Activated T-helper 2 cell treated with anti-CD3 and anti-CD28 coated beads, Interferon-gamma antibody, Interleukin-2, Interleukin-4, amounts not matched to agents 10 μg/mL and 5 μg/mL and 100 μg/mL, durations not matched to agents 14 hours and 24 hours and 36 hours (primary cell): ENCODE data around the gene DUOXA2. TPM values are rescaled to one million over a fixed set of nuclear protein-coding genes. Genes with fewer than 3 reads are reported as not detected.

ENCODE experiments used
- DNase-seq: peaks from one replicate; pipeline ENCODE4 v3.0.0; 2021; ENCODE audit warnings: low spot score
- H3K27ac Mint-ChIP-seq: one replicate; pipeline ENCODE4 v1.8.0; 2021; ENCODE audit warnings: mixed read lengths
- H3K27me3 Mint-ChIP-seq: one replicate; pipeline ENCODE4 v1.8.0; 2021; ENCODE audit warnings: low read depth, mixed read lengths
- H3K36me3 Mint-ChIP-seq: one replicate; pipeline ENCODE4 v1.8.0; 2021; ENCODE audit warnings: low read depth, mixed read lengths
- H3K4me1 Mint-ChIP-seq: one replicate; pipeline ENCODE4 v1.8.0; 2021; ENCODE audit warnings: low read depth, mixed read lengths
- H3K4me3 Mint-ChIP-seq: one replicate; pipeline ENCODE4 v1.8.0; 2021; ENCODE audit warnings: low read depth, mild to moderate bottlenecking, moderate library complexity, mixed read lengths
- H3K9me3 Mint-ChIP-seq: one replicate; pipeline ENCODE4 v1.8.0; 2021; ENCODE audit warnings: mixed read lengths
- intact Hi-C: fragments of 100-400 bp; cut with micrococcal nuclease; formaldehyde crosslinking; loops from one replicate; pipeline ENCODE4 v1.15.1; 2023
- total RNA-seq: library from RNA; stranded (reverse); gene quantifications from 2 replicates; pipeline ENCODE4 v1.2.3, GENCODE V29; 2022

Gene DUOXA2
- total RNA-seq, 1 donor from 2014 or later: not detected

- no peak overlapping the region for H3K27ac Mint-ChIP-seq
- no peaks in the 10 kb centered on the region for H3K9me3 Mint-ChIP-seq
- peaks cover 70% of the 10 kb centered on the region for H3K27me3 Mint-ChIP-seq
- H3K4me3 Mint-ChIP-seq: no peak overlapping the region
- peaks cover 14% of the 10 kb centered on the region for H3K4me1 Mint-ChIP-seq
- H3K36me3 Mint-ChIP-seq: no peaks in the 10 kb centered on the region
- DNase-seq: no peak
- intact Hi-C loops: no loop called here
Measured at GRCh38 chr15:45116006-45116481, 1.9 kb downstream of the DUOXA2 start.

- Mint-ChIP-seq H3K27ac (no peak overlapping the region), H3K9me3 (no peaks in the 10 kb centered on the region), H3K27me3 (peaks cover 70% of the 10 kb centered on the region), H3K4me3 (no peak overlapping the region), H3K4me1 (peaks cover 14% of the 10 kb centered on the region), H3K36me3 (no peaks in the 10 kb centered on the region)
- no peak for DNase-seq
- intact Hi-C loops: no loop called here
Measured at GRCh38 chr15:45116482-45117307, 2.6 kb downstream of the DUOXA2 start.

- DNase-seq: no peak
- no peaks in the 10 kb centered on the region for H3K36me3 Mint-ChIP-seq
- no peak overlapping the region for H3K27ac Mint-ChIP-seq
- H3K27me3 Mint-ChIP-seq: peaks cover 62% of the 10 kb centered on the region
- H3K4me1 Mint-ChIP-seq: peaks cover 9% of the 10 kb centered on the region
- intact Hi-C loops: no loop called here
- H3K4me3 Mint-ChIP-seq: peak overlapping the region; percentile 52
- no peaks in the 10 kb centered on the region for H3K9me3 Mint-ChIP-seq
Measured at GRCh38 chr15:45117308-45118130, 3.4 kb downstream of the DUOXA2 start.

- no peaks in the 10 kb centered on the region for H3K9me3 Mint-ChIP-seq
- DNase-seq: peak; percentile 78
- H3K4me3 Mint-ChIP-seq: peak overlapping the region; percentile 52
- H3K27me3 Mint-ChIP-seq: peaks cover 59% of the 10 kb centered on the region
- intact Hi-C loops: no loop called here
- no peak overlapping the region for H3K27ac Mint-ChIP-seq
- H3K4me1 Mint-ChIP-seq: peaks cover 9% of the 10 kb centered on the region
- no peaks in the 10 kb centered on the region for H3K36me3 Mint-ChIP-seq
Measured at GRCh38 chr15:45118131-45118588, 4.0 kb downstream of the DUOXA2 start.

DNA sequence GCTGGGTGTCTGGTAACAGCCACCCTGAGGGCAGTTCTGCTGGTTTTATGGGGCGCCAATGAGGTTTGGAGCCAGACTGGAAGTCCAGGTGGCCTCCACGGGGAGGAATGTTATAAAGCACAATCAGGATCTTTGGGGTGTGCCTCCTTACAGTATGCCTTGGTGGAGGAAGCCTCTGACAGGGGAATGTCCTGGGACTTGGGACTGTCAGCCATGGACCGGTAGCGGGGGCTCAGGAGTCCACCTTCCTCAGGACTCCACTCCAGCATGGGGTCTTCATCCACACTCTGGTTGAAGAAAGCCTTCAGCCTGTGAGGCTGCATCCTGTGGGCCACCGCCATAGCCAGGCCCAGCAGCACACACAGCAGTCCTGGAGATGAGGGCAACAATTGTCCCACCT, 4.9 kb downstream of the DUOXA2 start:
- DNase-seq: no peak
- Mint-ChIP-seq H3K27ac (no peak overlapping the region), H3K4me3 (no peak overlapping the region), H3K36me3 (no peaks in the 10 kb centered on the region), H3K4me1 (peaks cover 7% of the 10 kb centered on the region), H3K27me3 (peaks cover 56% of the 10 kb centered on the region), H3K9me3 (no peaks in the 10 kb centered on the region)
- intact Hi-C loops: no loop called here

- peaks cover 49% of the 10 kb centered on the region for H3K27me3 Mint-ChIP-seq
- no peaks in the 10 kb centered on the region for H3K36me3 Mint-ChIP-seq
- H3K4me1 Mint-ChIP-seq: peaks cover 5% of the 10 kb centered on the region
- intact Hi-C loops: no loop called here
- H3K4me3 Mint-ChIP-seq: no peak overlapping the region
- H3K27ac Mint-ChIP-seq: no peak overlapping the region
- DNase-seq: no peak
- H3K9me3 Mint-ChIP-seq: no peaks in the 10 kb centered on the region
Measured at GRCh38 chr15:45120081-45120972, 6.2 kb downstream of the DUOXA2 start.

DNA sequence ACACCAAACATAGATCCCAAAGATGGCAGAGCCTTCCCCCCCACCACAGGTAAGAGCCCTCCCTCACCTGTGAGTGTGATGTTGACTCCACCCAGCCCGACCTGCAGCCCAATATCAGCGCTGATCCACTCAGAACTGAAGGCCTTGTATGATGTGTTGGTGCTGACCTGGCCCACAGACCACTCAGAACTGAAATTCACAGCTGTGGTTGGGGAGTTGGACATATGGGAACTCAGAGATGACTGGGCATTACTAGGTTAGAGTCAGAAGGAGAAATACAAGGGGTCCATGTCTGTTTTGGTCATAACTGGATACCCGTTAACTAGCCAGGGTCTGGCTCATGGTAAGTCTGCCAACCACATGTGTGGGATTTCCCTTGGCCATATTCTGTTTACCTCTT, 6.9 kb downstream of the DUOXA2 start:
- H3K4me1 Mint-ChIP-seq: peaks cover 5% of the 10 kb centered on the region
- intact Hi-C loops: no loop called here
- H3K27me3 Mint-ChIP-seq: peaks cover 49% of the 10 kb centered on the region
- no peaks in the 10 kb centered on the region for H3K36me3 Mint-ChIP-seq
- H3K4me3 Mint-ChIP-seq: no peak overlapping the region
- H3K27ac Mint-ChIP-seq: no peak overlapping the region
- H3K9me3 Mint-ChIP-seq: no peaks in the 10 kb centered on the region
- DNase-seq: no peak

GRCh38 chr15:45121706-45122417, 7.7 kb downstream of the DUOXA2 start:
- peaks cover 50% of the 10 kb centered on the region for H3K27me3 Mint-ChIP-seq
- no peaks in the 10 kb centered on the region for H3K9me3 Mint-ChIP-seq
- peaks cover 3% of the 10 kb centered on the region for H3K4me1 Mint-ChIP-seq
- no peak overlapping the region for H3K4me3 Mint-ChIP-seq
- H3K36me3 Mint-ChIP-seq: no peaks in the 10 kb centered on the region
- DNase-seq: no peak
- no peak overlapping the region for H3K27ac Mint-ChIP-seq
- intact Hi-C loops: no loop called here

DNA sequence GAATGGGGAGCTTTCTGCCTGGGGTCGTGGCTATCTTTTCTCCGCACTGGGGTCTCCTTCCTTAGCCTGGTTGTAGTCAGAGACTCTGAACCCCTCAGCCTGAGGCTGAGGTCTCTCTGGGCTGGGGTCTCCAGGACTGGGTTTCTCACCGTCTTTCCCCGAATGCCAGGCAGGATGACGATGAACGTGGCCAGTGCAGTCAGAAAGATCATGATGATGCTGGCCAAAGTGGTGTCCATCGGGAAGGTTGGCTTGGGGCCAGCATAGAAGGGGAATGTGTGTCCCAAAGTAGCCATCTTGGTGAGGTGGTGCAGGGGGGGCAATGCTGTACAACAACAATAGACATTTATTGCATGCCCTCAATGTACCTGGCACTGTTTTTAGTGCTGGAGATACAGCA, 8.6 kb downstream of the DUOXA2 start:
- Mint-ChIP-seq H3K4me1 (peaks cover 1% of the 10 kb centered on the region), H3K27me3 (peaks cover 47% of the 10 kb centered on the region)
- intact Hi-C loops: no loop called here

DNA sequence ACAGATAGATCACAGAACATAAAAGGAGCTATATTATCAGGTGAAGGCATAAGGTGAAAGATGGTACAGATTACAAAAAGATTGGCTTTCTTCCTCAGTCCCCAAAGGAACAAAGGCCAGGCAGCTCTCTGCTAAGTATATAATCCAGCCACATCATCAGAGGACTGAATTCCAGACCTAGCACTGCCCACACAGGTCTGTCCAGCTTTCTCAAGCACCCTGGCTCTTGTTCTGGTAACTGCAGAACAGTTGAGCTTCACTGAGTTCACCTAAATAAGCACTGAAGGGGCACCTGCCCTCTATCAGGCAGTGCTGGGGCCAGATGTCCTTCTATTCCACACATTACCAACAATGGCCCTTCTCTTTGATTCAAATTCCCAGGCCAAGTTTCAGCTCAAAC, 9.3 kb downstream of the DUOXA2 start:
- no peaks in the 10 kb centered on the region for H3K36me3 Mint-ChIP-seq
- H3K27me3 Mint-ChIP-seq: peaks cover 47% of the 10 kb centered on the region
- no peak overlapping the region for H3K4me3 Mint-ChIP-seq
- H3K27ac Mint-ChIP-seq: no peak overlapping the region
- H3K4me1 Mint-ChIP-seq: no peaks in the 10 kb centered on the region
- DNase-seq: no peak
- no peaks in the 10 kb centered on the region for H3K9me3 Mint-ChIP-seq
- intact Hi-C loops: no loop called here

More for the DNA sequence above, 8.6 kb downstream of the DUOXA2 start:
- Mint-ChIP-seq H3K36me3 (no peaks in the 10 kb centered on the region), H3K4me3 (no peak overlapping the region), H3K27ac (no peak overlapping the region), H3K9me3 (no peaks in the 10 kb centered on the region)
- DNase-seq: no peak

- peaks cover 59% of the 10 kb centered on the region for H3K27me3 Mint-ChIP-seq
- H3K27ac Mint-ChIP-seq: no peak overlapping the region
- no peak for DNase-seq
- intact Hi-C loops: no loop called here
- no peak overlapping the region for H3K4me3 Mint-ChIP-seq
- H3K9me3 Mint-ChIP-seq: no peaks in the 10 kb centered on the region
- H3K36me3 Mint-ChIP-seq: no peaks in the 10 kb centered on the region
- no peaks in the 10 kb centered on the region for H3K4me1 Mint-ChIP-seq
Measured at GRCh38 chr15:45126535-45127158, 12.5 kb downstream of the DUOXA2 start.
